Esophagus muscularis mucosa (tissue), 4 donors: ENCODE measurements around the gene RAB6C.
"Not testable (repeated sequence)": the region's sequence is repeated elsewhere in the genome, so short reads cannot be mapped to it uniquely, and the experiment has no call there.

ENCODE experiments used
- CTCF ChIP-seq, 3 experiments: fragments of 200-600 bp in 2 of 3; fragments of 450-650 bp in 1 of 3; sonication (generic) in 2 of 3; IDR thresholded peaks; one replicate each; pipeline ENCODE4 v1.5.1; 2017 to 2019; ENCODE audit warnings: antibody characterized with exemption in 3 of 3, mild to moderate bottlenecking in 2 of 3, moderate library complexity in 1 of 3
- EP300 ChIP-seq: sonication (generic); formaldehyde crosslinking; IDR thresholded peaks from one replicate; pipeline ENCODE4 v1.6.1; 2017; ENCODE audit warnings: antibody characterized with exemption
- POLR2A ChIP-seq: fragments of 450-650 bp; IDR thresholded peaks from one replicate; pipeline ENCODE4 v1.6.1; 2017; ENCODE audit warnings: antibody characterized with exemption, moderate library complexity, mild to moderate bottlenecking, low read depth

GRCh38 chr2:129968605-129969004, 10.9 kb upstream of the RAB6C start:
- not testable (repeated sequence) for TF ChIP-seq CTCF (IDR thresholded peaks at IDR 0.05); EP300; POLR2A
